ENCODE data around the gene CRTC2.

DNA sequence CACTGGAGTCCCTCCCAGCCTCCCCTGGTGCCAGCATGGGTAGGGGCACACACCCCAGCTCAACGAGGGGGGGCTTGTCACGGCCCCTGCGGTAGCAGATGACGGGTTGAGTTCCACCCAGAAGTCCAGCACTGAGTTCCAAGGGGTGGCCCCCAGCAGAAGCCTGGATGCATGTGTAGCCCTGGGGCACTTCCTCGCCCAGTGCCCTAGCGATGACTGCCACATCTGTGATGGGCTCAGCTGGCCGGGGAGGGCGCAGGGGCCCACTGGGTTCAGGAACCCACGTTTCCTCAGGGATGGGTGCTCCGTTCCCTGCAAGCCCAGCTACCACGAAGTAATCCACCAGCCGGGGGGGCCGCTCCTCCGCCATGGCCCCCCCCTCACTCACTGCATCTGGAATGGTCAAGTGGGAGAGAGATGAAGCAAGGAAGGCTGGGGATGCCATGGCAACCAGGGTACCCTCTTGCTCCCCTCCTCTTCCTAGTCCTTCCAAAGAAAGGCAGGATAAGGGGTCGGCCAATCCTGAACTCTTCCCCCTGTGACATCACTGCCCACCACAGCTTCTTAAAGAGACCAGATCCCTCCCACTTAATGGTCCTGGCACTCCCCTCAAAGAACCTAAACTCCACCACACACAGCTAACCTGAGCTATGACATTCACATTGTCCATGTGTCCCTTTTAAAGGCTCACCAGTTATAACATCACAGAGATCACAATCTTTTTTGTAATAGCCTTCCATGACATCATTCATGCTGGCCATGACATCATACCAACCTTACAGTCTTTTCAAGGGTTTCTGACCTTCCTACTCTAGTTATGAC lies 14.2 kb downstream of the CRTC2 start:
- TF ChIP-seq, protein P1, sequence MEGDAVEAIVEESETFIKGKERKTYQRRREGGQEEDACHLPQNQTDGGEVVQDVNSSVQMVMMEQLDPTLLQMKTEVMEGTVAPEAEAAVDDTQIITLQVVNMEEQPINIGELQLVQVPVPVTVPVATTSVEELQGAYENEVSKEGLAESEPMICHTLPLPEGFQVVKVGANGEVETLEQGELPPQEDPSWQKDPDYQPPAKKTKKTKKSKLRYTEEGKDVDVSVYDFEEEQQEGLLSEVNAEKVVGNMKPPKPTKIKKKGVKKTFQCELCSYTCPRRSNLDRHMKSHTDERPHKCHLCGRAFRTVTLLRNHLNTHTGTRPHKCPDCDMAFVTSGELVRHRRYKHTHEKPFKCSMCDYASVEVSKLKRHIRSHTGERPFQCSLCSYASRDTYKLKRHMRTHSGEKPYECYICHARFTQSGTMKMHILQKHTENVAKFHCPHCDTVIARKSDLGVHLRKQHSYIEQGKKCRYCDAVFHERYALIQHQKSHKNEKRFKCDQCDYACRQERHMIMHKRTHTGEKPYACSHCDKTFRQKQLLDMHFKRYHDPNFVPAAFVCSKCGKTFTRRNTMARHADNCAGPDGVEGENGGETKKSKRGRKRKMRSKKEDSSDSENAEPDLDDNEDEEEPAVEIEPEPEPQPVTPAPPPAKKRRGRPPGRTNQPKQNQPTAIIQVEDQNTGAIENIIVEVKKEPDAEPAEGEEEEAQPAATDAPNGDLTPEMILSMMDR (IDR thresholded peaks at IDR 0.05; ENCODE audit: insufficient read depth, low read depth, low read length), result no peak
- no peak for TF ChIP-seq EZH2 (IDR thresholded peaks at IDR 0.05; ENCODE audit: insufficient read depth, low read length)

Measured in astrocyte (in vitro differentiated cells and primary cell).